OCI-LY7 (cell line): ENCODE data around the gene WSB1.

Experiments used
- EZH2phosphoT487 ChIP-seq: fragments of 200-600 bp; sonication (generic); IDR thresholded peaks from 2 replicates; pipeline ENCODE4 v1.6.1; 2018; ENCODE audit warnings: low read depth, borderline replicate concordance, mild to moderate bottlenecking, mixed run types, antibody characterized with exemption, low read length, moderate library complexity, mixed read lengths
- TF ChIP-seq, protein P1 (sequence below): fragments of 200-600 bp; sonication (generic); conservative IDR thresholded peaks from 2 replicates; pipeline ENCODE4 v1.5.1; 2014; ENCODE audit warnings: mild to moderate bottlenecking, antibody characterized with exemption, low read length, moderate library complexity, mixed read lengths

GRCh38 chr17:27349540-27350021 is 55.7 kb downstream of the WSB1 start:
- TF ChIP-seq, protein P1, sequence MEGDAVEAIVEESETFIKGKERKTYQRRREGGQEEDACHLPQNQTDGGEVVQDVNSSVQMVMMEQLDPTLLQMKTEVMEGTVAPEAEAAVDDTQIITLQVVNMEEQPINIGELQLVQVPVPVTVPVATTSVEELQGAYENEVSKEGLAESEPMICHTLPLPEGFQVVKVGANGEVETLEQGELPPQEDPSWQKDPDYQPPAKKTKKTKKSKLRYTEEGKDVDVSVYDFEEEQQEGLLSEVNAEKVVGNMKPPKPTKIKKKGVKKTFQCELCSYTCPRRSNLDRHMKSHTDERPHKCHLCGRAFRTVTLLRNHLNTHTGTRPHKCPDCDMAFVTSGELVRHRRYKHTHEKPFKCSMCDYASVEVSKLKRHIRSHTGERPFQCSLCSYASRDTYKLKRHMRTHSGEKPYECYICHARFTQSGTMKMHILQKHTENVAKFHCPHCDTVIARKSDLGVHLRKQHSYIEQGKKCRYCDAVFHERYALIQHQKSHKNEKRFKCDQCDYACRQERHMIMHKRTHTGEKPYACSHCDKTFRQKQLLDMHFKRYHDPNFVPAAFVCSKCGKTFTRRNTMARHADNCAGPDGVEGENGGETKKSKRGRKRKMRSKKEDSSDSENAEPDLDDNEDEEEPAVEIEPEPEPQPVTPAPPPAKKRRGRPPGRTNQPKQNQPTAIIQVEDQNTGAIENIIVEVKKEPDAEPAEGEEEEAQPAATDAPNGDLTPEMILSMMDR, result no peak
- no peak for TF ChIP-seq EZH2phosphoT487
